GM10266 (cell line): ENCODE data around the gene GRHL1.

Experiments used
- DNase-seq: peaks from one replicate; pipeline ENCODE4 v3.0.0; 2012; ENCODE audit errors: extremely low spot score
- CTCF ChIP-seq: IDR thresholded peaks from 2 replicates; pipeline ENCODE4 v1.5.1; 2012; ENCODE audit warnings: mild to moderate bottlenecking, low read depth; ENCODE audit not compliant: control insufficient read depth, insufficient read depth; ENCODE audit errors: missing control alignments

GRHL1 gene

DNA sequence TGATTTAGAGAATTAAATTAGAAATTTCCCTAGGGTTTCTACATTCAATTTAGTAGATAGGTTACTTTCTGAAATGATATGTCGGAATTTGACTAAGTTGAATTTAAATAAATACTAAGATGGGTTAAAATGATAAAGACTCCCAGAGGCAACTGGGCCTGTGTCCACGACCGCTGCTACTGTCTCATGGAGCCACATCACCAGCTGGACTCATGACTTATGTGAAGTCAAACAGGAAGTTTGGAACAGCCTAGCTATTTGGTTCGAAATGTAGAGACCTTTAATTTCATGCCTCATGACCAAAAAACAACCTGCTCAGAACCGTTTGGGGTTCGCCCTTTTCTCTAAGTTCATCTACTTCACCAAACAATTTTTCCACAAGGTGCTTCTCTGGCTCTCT lies 22.2 kb downstream of the GRHL1 start:
- no peak for DNase-seq
- TF ChIP-seq CTCF = no peak

GRCh38 chr2:9974343-9974742 lies 22.9 kb downstream of the GRHL1 start:
- no peak for TF ChIP-seq CTCF
- DNase-seq = no peak

GRCh38 chr2:9975328-9975727 lies 23.8 kb downstream of the GRHL1 start:
- no peak for DNase-seq
- no peak for TF ChIP-seq CTCF

DNA sequence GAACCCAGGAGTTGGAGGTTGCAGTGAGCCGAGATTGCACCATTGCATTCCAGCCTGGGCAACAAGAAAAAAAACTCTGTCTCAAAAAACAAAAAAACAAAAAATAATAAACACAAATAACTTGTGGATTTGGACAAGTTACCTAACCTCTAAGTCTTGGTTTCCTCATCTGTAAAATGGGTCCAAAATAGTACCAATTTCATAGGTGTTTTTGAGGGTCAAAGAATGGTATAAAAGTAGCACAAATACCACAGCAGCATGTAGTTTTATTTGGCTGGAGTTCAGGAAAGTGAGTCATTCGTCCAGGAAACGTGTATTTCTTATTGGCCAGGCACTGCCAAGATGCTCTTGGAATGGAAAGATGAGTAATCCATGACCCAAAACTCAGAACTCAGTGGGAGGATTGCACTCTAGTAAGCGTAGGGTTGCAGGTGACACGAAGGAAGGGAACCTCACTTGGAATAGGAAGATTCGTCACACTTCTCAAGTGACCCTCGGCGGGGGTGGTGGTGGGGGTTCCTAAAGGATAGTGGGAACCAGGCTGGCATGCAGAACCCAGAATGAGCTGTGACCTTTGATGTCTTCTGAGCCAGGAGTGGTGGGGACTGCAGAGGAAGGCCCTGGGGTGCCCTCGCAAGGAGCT lies 24.4 kb downstream of the GRHL1 start:
- DNase-seq = no peak

DNA sequence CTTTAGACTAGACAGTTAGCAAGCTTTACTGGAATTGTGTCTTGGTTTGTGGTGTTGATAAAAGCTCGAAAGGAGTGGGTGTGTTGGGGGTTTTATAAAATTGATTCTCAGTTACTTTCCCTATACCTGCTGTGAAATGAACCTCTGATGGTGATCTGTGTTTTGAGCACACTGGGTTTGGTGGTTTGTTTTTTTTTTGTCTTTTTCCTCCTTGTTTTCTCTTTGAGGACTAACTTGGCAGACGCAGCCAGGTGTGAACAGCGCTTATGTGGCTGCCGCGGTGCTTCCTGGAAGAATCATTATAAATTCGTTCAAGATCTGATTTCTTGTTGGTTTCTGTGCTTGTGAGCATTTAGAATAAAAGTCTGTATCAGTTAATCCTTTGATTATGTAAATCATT lies 28.5 kb downstream of the GRHL1 start:
- DNase-seq = no peak

More for the DNA sequence above, 24.4 kb downstream of the GRHL1 start:
- TF ChIP-seq CTCF = no peak

DNA sequence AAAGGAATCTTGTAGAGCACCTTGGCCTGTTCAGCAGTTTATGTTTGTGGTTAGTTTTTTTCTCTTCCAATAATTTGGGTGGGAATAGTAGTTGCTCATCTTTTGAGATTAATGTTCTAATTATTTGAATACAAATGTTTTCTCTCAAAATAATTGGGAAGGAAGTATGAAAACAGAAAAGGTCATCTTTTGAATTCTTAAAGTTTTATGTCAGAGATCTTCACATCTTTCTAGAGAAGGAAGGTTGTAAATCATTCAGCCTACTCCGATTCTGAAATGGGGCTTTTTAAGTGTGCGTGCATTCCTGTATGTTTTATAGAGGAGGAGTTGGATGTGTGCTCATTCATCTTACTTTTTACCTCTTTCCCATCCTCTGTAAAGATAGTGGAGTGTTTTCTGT lies 29.0 kb downstream of the GRHL1 start:
- DNase-seq = no peak
- no peak for TF ChIP-seq CTCF

More for the DNA sequence above, 28.5 kb downstream of the GRHL1 start:
- no peak for TF ChIP-seq CTCF

GRCh38 chr2:9981655-9982054 lies 30.2 kb downstream of the GRHL1 start:
- no peak for TF ChIP-seq CTCF
- DNase-seq = no peak
